IPS-18c (cell line): ENCODE measurements around the gene POLD2.
A peak's percentile ranks its signal among the peaks of the same experiment; 100 is the strongest.

ENCODE experiments used
- H3K4me3 ChIP-seq: 2 replicates; pipeline ENCODE4 v1.7.0; 2013; ENCODE audit warnings: low read depth, mild to moderate bottlenecking, low read length, moderate library complexity; ENCODE audit not compliant: insufficient read depth
- H3K9me3 ChIP-seq: one replicate; pipeline ENCODE4 v1.6.1; 2013; ENCODE audit warnings: mild to moderate bottlenecking, low read length, moderate library complexity; ENCODE audit not compliant: control insufficient read depth, insufficient read depth

POLD2 gene

DNA sequence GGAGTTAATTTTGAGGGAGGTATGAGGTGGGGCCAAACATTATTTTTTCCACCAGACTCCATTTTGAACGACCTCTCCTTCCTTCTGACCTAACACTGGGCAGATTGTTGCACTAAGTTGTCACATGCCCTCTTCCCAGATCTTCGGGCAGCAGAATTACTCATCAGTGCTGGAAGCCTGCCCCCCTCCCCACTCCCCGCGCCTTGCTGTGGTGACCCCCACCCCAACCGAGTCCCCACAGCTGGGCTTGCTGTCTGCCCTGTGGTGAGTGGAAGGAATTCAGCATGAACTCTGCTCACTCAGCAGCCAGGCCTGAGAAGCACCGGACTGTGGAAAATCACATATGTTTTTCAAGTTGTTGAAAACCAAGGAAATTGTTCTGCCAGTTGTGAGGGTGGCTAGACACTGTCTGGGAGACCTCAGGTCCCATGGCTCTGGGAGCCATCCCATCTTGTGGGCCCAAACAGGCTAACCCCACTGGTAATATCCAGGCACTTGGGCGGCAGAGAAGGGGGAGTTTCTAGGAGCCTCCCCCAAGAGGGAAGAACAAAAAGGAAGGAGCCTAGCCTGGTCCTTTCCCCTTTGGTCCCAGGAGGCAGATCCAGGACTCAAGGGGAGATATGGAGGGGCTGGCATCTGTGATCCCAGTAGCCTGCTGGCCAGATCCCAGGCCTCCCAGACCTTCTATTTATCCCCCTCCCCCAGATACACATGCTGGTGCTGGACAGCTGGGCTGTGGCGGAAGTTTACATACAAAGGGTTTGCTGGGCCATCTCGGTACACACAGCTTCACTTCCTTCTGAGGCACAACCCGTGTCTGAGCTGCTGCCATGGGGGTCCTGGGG, 22.7 kb downstream of the POLD2 start:
- Histone ChIP-seq H3K9me3 (no peaks in the 10 kb centered on the region), H3K4me3 (no peak overlapping the region)

DNA sequence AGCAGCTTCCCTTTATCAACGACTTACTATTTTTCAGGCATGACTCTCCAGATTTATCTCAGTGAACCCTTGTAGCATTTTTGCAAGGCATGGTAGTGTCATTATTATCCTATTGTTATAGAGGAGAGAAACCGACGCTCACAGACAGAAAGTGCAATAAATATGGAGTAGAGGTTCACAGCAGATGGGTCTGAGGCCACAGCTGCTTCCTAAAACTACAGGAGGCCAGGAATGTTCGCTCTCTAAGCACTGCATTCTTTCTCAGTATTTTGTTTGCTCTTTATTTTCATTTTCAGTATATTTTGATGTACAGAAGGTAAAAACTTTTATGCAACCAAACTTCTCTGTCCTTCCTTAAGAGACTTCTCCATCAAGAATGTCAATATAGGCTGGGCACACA, 23.7 kb downstream of the POLD2 start:
- H3K9me3 ChIP-seq, result no peaks in the 10 kb centered on the region
- H3K4me3 ChIP-seq, result no peak overlapping the region

DNA sequence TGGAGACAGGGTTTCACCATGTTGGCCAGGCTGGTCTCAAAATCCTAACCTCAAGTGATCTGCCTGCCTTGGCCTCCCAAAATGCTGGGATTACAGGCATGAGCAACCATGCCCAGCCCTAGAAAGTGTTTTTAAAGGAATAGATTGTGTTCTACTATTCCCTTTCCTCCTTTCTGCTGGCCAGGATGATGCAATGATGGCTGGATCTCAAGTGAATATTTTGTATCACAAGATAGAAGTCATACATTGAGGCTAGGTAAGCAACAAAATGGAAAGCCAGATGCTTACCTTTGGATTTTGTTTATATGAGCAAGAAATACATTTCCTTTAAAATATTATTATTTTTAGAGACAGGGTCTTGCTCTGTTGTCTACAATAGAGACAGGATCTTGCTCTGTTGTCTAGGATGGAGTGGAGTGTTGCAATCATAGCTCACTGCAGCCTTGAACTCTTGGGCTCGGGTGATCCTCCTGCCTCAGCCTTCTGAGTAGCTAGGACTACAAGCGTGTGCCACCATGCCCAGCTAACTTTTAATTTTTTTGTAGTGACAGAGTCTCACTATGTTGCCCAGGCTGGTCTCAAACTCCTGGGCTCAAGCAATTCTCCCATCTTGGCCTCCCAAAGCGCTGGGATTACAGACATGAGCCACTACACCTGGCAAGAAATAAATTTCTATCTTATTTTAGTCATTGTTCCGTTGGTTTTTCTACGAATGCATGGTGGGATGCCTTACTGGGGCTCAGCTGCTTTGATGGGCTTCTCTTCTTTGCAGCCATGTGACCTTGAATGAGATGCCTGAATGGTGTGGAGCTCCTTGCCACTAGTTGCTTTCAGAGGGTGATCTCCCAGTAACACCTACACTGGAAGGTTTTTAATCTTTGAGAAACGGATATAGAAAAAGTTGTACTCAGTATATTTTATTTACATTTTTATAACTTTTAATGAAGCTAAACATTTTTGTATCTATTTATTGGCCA, 25.0 kb downstream of the POLD2 start:
- Histone ChIP-seq H3K9me3 (no peaks in the 10 kb centered on the region), H3K4me3 (no peak overlapping the region)

DNA sequence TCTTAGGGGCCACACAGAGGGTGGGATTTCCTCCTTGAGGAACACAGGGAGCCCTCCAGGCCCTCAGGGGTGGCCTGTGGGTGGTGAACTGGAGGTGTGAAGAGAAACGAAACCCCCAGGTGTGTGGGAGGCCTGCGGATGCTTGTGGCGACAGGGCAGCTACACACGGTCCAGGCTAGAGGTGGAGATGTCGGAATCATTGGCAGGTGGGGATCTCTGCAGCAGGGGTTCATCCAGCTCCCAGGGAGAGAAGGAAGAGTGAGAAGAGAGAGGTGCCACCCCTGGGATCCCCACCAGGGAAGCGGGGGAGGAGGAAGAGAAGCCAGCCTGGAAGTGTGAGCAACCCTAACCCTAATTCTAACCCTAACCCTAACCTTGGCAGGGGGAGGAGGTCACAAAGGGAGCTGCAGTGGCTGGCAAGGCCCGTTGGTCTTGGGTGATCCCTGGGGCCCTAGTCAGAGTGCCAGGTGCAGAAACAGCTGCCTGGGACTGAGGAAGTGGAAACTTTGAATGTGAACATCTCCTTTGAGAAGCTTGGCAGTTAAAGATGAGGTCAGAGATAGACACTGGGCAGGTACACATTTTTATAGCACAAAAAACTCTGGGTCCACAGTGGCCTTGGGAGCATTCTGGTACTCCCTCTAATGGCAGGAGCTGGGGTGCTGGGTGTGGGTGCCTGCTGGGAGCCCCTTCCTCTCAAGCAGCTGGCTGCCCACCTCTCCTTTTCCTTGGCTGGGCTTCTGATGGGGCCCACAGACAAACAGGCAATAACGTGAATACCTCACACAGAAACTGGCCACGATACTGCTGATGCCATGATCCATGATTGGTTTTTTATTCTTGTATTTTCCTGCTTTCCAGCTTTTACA, 26.1 kb downstream of the POLD2 start:
- Histone ChIP-seq H3K9me3 (no peaks in the 10 kb centered on the region), H3K4me3 (no peak overlapping the region)

DNA sequence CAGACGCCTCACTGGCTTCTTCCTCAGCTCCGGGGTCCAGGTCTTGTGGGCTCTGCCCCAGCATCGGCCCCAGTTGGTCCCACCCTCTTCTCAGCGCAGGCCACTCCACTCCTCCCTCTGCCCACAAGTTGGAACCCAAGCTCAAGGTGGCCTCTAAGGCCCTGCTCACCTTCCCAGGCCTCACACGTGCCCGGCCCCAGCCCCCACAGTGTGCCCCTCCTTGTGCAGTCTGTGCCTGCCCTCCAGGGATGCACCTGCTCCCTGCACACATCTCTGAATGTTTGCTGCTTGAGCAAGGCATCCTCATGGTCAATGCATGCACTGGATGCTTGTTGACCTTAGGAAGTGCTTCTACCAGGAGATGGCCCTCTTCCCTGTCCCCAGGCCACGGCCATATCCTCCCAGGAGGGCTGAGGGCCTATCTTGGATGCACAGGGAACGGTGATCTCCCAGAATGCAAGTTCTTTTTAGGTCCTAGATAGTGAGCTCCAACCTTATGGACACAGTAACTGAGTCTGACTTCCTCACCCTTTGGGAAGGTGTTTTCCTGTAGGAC, 26.9 kb downstream of the POLD2 start:
- H3K4me3 ChIP-seq, result no peak overlapping the region
- H3K9me3 ChIP-seq, result no peaks in the 10 kb centered on the region

DNA sequence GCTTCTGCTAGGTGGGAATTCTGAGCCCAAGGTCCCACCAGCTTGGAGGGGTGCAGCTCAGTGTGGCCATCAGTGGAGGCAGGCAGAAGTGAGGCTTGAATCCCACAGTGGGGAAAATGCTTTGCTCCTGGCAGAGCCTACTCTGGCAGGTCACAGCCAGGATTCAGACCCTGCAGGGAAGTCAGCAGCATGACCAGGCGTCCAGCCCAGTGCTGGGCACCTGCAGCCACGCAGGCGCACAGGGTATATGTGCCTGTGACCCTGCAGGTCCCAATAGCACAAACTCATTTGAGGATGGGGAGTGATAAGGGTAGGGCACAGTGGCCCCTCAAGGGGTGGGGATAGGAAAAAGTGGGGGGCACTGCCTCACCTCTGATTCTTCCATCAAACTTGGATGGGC, 27.6 kb downstream of the POLD2 start:
- Histone ChIP-seq H3K9me3 (no peaks in the 10 kb centered on the region), H3K4me3 (no peak overlapping the region)

DNA sequence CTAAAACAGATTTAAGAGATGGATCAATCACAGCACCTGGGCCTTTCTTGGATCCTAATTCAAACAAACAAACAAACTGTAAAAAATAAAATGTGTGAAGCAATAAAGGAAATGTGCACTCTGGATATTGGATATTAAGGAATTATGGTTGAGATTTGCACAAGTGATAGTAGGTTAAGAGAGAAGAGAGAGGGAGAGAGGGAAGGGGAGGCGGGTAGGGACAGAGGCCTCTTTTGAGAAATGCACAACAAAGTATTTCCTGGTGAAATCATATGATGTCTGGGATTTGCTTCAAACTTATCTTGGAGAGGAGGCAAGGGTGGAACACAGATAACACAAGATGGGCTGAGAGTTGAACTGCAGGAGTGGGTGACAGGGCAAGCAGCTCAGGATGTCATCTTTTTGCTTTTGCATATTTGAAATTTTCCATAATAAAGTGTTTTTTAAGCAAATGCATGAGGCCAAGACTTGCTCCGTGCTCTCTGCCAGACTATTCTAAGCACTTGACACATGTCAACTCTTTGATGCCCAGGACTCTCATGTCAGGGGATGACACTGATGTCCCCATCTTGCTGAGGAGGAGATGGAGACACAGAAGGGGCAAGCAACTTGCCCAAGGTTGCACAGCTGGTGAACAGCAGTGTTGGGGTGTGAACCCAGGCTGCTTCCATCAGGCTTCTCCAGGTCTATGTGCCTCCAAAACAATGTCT, 28.3 kb downstream of the POLD2 start:
- no peaks in the 10 kb centered on the region for H3K9me3 ChIP-seq
- H3K4me3 ChIP-seq, result no peak overlapping the region

DNA sequence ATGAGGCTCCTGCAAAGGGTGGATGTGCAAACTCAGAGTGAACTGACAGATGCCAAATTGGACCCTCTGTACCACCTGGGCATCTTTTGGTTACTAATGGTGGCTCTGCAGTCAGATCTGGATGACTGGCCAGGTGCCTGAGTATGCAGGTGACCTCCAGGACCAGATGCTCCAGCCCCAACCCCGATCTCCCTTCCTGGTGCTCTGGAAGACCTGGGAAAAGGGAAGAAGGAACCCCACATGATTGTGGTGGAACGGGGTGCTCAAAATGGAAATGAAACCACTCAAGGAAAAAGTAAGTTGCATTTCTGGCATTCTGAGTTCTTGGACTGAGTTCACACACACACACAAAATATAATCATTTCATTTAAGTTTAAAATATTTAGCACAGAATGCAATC, 29.0 kb downstream of the POLD2 start:
- Histone ChIP-seq H3K9me3 (no peaks in the 10 kb centered on the region), H3K4me3 (no peak overlapping the region)

DNA sequence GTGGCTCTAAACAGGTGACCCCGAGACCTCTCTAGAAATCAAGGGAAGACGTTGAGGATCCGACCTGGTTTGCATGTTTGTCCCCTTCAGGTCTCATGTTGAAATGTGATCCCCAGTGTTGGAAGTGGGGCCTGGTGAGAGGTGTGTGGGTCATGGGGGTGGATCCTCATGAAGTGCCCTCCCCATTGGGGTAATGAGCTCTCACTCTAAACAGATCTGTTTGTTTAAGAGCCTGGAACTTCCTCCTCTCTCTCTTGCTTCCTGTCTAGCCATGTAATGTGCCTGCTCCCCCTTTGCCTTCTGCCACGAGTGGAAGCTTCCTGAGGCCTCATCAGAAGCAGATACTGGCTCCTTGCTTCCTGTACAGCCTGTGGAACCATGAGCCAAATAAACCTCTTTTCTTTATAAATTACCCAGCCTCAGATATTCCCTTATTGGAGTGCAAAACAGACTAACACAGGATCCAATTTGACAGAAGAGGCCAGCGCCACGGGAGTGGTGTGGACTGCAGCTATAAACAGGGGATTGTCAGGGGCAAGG, 30.2 kb downstream of the POLD2 start:
- H3K9me3 ChIP-seq, result no peaks in the 10 kb centered on the region
- H3K4me3 ChIP-seq, result no peak overlapping the region

DNA sequence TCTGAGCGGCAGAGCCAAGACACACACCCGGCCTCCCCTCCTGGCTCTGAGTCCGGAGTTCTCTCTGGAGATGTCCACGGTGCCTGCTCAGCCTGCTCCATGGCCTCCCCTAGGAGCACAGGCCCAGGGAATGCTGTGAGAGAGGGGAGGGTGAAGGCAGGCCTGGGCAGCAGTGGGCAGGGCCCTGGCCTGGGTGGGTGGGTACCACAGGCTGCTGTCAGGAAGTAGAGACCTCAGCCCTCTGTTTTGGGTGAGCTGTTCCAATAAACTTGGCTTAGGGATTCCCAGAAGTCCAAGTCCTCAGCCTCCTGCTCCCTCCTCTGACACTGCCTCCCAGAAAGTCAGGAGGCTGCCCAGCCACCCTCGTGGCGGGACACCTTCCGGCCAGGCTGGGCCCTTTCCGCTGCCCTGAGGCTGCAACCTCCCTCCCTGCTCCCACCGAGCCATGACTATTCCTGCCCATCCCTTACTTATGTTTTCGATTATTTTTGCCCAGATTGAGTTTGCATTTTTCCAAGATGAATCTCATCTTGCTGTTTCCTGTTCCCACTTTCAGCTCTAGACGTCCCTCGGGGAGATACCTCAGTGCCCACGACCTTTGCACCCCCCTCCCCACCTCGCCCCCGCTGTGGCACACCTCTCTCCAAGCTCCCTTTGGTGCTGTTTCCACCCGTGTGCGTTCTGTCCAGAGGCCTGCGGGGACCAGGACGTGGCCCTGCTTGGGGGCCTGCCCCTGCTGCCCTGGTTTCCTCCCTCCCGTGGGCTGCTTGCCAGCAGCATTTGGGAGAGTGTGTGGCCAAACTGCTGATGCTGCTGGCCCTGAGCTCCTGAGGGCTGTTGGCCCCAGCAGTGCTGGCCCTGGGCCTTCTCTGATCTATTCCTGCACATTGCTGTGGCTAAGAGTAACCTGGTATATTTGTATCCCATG, 35.2 kb downstream of the POLD2 start:
- H3K9me3 ChIP-seq, result no peaks in the 10 kb centered on the region
- no peak overlapping the region for H3K4me3 ChIP-seq

DNA sequence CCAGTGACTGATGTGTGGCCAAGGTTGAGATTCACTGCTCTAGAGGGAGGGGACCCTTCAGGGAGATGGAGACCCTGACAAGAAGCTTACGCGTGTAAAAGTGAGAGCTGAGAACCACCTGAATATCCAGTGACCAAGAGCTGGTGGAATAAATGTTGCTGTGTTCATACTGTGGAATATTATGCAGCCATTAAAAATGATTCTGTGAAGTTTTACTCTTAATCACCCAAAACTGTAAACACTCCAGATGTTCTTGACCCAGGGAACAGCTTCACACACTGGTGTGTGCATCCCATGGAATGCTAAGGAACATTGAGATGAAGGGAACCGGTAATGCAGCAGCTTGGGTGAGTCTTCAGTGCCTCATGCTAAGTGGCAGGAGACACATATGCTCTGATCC, 36.7 kb downstream of the POLD2 start:
- Histone ChIP-seq H3K4me3 (no peak overlapping the region), H3K9me3 (no peaks in the 10 kb centered on the region)

DNA sequence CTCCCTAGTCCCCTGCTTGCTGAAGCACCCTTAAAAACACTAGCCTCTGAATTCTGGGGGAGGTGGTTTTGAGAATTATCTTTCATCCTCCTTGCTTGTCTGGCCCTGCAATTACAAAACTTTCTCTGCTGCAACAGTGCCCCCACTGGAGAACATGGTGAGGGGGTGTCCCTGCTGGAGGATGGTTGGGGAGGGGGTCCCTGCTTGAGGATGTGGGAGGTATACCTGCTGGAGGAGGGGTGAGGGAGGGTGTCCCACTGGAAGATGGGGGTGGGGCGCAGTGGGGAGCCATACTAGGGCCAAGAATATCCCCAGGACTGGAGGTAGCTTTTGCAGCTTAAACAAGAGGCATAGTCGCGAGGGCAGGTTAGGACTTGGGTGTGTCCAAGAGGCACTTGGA, 37.8 kb downstream of the POLD2 start:
- no peaks in the 10 kb centered on the region for H3K9me3 ChIP-seq
- no peak overlapping the region for H3K4me3 ChIP-seq

DNA sequence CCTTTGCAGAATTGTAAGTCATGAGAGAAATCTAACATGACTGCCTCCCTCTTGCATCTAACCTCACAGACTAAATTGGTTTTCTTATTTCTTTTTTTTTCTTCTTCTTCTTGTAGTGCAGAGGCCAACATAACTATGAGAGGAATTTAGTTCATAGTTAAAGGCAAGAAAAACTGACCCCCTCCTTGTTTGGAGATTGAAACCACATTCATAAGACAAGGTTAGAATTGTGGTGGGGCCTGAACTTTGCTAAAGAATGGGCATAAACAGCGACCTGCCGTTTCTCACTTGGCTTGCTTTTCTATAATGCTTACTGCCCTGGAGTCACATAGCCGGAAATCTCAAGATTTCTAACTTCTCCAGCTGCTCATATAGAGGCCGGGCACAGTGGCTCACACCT, 38.6 kb downstream of the POLD2 start:
- Histone ChIP-seq H3K9me3 (no peaks in the 10 kb centered on the region), H3K4me3 (no peak overlapping the region)

DNA sequence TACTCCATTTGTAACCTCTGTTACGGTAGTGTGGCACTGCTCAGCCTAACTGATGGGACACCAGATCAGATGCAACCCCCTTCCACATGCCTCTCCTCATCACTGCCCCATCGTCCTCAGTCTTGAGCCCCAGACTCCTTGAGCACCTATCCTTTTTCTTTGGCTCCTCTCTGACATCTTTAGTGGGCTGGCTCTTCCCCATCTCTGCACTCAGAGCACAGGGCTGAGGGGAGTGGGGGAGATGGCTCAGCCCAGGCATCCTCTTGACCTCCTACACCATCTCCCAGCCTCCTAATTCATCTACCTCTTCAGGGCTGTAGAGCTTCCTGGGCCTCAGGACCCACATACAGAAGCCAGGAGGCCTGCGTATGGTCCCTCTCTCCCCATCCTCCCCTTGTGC, 39.6 kb downstream of the POLD2 start:
- H3K4me3 ChIP-seq, result no peak overlapping the region
- H3K9me3 ChIP-seq, result no peaks in the 10 kb centered on the region

DNA sequence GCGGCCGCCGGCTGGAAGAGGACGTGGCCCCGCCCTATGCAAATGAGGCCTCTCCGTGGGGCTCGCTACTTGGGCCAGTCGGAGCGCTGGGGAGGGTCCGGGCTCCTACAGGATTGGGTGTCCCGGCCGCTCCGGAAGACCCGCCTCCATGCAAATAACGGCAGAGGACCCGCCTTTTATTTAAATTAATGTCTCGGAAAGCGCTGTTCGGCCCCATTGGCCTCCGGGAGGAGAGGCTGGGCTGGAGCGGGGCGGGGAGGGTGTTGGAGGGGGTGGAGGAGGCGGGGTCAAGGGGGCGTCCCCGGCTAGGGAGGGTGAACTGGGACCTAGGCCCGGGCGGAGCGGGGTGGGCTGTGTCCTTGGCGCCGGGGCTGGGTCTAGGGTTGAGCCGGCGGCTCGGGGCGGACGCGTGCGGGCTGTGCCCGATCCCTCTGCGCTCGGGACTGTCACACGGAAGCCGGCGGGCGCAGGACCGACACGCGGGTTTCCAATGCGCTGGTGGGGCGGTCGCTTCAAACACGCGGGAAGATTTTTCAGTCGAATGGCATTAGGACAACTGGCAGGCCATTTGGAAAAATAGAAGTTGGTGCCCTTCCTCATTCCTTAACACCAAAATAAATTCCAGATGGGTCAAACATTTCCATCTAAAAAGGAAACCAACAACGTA, 40.7 kb downstream of the POLD2 start:
- Histone ChIP-seq H3K4me3 (peak overlapping the region; percentile 53), H3K9me3 (no peaks in the 10 kb centered on the region)
